Fibroblast of lung (primary cell): Measurements from ENCODE around the gene SLIT1. TPM values are rescaled to one million over a fixed set of nuclear protein-coding genes. Genes with fewer than 3 reads are reported as not detected.

Experiments used
- DNase-seq, 2 donors: peaks; one replicate each; pipeline versions ENCODE4 v3.0.0 to v3.0.0-alpha.2; 2010; ENCODE audit warnings: low read depth in 2 of 2
- H2AFZ ChIP-seq: 2 replicates; pipeline ENCODE4 v1.5.1; 2012; ENCODE audit warnings: low read length, control low read depth, inconsistent platforms
- H3K27ac ChIP-seq: 2 replicates; pipeline ENCODE4 v1.5.1; 2011; ENCODE audit warnings: low read length, control low read depth; ENCODE audit not compliant: insufficient read depth
- H3K27me3 ChIP-seq: 2 replicates; pipeline ENCODE4 v1.5.1; 2011; ENCODE audit warnings: mild to moderate bottlenecking, low read length; ENCODE audit not compliant: control insufficient read depth, insufficient read depth
- H3K36me3 ChIP-seq: 2 replicates; pipeline ENCODE4 v1.5.1; 2011; ENCODE audit warnings: low read length; ENCODE audit not compliant: control insufficient read depth, insufficient read depth
- H3K4me1 ChIP-seq: 2 replicates; pipeline ENCODE4 v1.5.1; 2011; ENCODE audit warnings: low read length; ENCODE audit not compliant: control insufficient read depth, insufficient read depth; ENCODE audit errors: extremely low read depth
- H3K4me2 ChIP-seq: 2 replicates; pipeline ENCODE4 v1.5.1; 2011; ENCODE audit warnings: low read length, control low read depth; ENCODE audit not compliant: insufficient read depth; ENCODE audit errors: extremely low read depth
- H3K4me3 ChIP-seq, 4 experiments: fragments of 200-600 bp in 1 of 4; sonication (generic) in 1 of 4; replicated peaks in 1 of 4; 2 replicates each; pipeline ENCODE4 v1.5.1; 2011 to 2016; ENCODE audit warnings: low read length in 4 of 4, low read depth in 3 of 4, mild to moderate bottlenecking in 3 of 4, control low read depth in 2 of 4, inconsistent platforms in 1 of 4, mixed read lengths in 1 of 4; ENCODE audit not compliant: insufficient read depth in 1 of 4; ENCODE audit errors: control extremely low read depth in 1 of 4
- H3K79me2 ChIP-seq: 2 replicates; pipeline ENCODE4 v1.5.1; 2012; ENCODE audit warnings: mild to moderate bottlenecking, low read length, inconsistent platforms; ENCODE audit not compliant: control insufficient read depth, insufficient read depth
- H3K9ac ChIP-seq: 2 replicates; pipeline ENCODE4 v1.5.1; 2011; ENCODE audit warnings: mild to moderate bottlenecking, low read length, control low read depth; ENCODE audit not compliant: insufficient read depth
- H3K9me3 ChIP-seq: 2 replicates; pipeline ENCODE4 v1.5.1; 2012; ENCODE audit warnings: low read depth, low read length; ENCODE audit not compliant: control insufficient read depth, insufficient read depth
- H4K20me1 ChIP-seq: 2 replicates; pipeline ENCODE4 v1.5.1; 2011; ENCODE audit warnings: low read length; ENCODE audit not compliant: control insufficient read depth, insufficient read depth; ENCODE audit errors: extremely low read depth
- EZH2 ChIP-seq: IDR thresholded peaks from 2 replicates; pipeline ENCODE4 v1.5.1; 2012; ENCODE audit warnings: low read length, control low read depth, mild to moderate bottlenecking; ENCODE audit errors: missing control alignments
- polyA plus RNA-seq, 2 donors: library from polyadenylated mRNA; depleted of rRNA in 1 of 2; stranded (reverse) in 1 of 2; unstranded in 1 of 2; fragments of >200 nt; gene quantifications; 2 replicates each; pipeline ENCODE4 v1.2.1, GENCODE V29; 2011 to 2012; ENCODE audit warnings: missing spikeins in 1 of 2
- total RNA-seq: library from RNA; depleted of rRNA; stranded (reverse); fragments of >200 nt; gene quantifications from 2 replicates; pipeline ENCODE4 v1.2.1, GENCODE V29; 2014
- TF ChIP-seq, protein P1 (sequence below), 2 donors: IDR thresholded peaks in 1 of 2; conservative IDR thresholded peaks in 1 of 2; 1 replicate in 1 of 2; 2 replicates in 1 of 2; pipeline ENCODE4 v1.5.1; 2011 to 2012; ENCODE audit warnings: low read length in 2 of 2, control low read depth in 1 of 2, inconsistent platforms in 1 of 2, low read depth in 1 of 2, mild to moderate bottlenecking in 1 of 2

The SLIT1 gene
- total and polyA plus RNA-seq, 2 donors (not counting 1 experiment from before 2014, with no cell fraction given): 0.02 to 0.17 TPM

DNA sequence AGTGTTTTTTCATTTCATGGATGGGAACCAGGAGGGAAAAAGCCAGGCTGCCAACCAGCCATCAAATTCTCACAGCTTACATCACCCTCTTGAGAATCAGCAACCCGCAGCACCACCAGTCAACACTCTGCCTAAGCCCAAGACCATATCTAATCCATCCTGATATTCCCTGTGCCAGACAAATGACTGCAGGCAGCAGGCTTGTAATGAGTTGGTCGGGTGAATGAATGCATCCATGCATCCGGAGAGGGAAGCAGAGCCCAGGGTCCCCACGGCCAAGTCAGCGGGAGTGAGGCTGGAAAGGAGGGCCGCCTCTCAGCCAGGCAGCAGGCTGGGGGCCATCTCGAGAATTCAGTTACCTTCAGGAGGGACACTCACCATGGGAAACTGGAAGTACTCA, 46.9 kb downstream of the SLIT1 start:
- no peak overlapping the region for H3K27ac ChIP-seq
- no peak for TF ChIP-seq EZH2

DNA sequence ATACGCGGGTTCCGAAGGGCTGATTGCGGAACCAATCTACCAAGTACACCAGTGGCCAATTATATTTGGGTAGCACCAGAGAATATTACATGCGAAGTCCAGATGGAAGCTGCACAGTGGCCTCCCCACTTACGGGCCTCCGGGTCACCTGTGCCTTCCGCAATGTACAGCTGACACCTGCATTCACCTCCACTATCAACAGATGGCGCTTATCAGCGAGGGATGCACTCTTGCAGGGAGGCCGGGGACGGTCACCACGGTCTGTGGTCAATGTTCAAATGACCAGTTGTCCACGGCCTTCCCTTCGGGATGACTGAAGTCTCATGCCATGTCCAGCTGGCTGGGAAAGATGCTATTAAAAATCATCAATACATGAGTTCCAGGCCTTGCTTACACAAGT, 47.6 kb downstream of the SLIT1 start:
- H3K36me3 ChIP-seq: no peaks in the 10 kb centered on the region
- no peak for DNase-seq
- no peak overlapping the region for H3K4me2 ChIP-seq
- no peaks in the 10 kb centered on the region for H4K20me1 ChIP-seq
- no peaks in the 10 kb centered on the region for H3K79me2 ChIP-seq
- no peaks in the 10 kb centered on the region for H3K4me1 ChIP-seq
- no peak overlapping the region for H3K9ac ChIP-seq
- no peak overlapping the region for H3K27ac ChIP-seq
- peaks cover 18% of the 10 kb centered on the region for H3K27me3 ChIP-seq
- H3K9me3 ChIP-seq: no peaks in the 10 kb centered on the region
- TF ChIP-seq, protein P1, sequence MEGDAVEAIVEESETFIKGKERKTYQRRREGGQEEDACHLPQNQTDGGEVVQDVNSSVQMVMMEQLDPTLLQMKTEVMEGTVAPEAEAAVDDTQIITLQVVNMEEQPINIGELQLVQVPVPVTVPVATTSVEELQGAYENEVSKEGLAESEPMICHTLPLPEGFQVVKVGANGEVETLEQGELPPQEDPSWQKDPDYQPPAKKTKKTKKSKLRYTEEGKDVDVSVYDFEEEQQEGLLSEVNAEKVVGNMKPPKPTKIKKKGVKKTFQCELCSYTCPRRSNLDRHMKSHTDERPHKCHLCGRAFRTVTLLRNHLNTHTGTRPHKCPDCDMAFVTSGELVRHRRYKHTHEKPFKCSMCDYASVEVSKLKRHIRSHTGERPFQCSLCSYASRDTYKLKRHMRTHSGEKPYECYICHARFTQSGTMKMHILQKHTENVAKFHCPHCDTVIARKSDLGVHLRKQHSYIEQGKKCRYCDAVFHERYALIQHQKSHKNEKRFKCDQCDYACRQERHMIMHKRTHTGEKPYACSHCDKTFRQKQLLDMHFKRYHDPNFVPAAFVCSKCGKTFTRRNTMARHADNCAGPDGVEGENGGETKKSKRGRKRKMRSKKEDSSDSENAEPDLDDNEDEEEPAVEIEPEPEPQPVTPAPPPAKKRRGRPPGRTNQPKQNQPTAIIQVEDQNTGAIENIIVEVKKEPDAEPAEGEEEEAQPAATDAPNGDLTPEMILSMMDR (conservative IDR thresholded peaks at IDR 0.05 in 1 of 2, IDR thresholded peaks at IDR 0.05 in 1 of 2; ENCODE audit: low read depth in 1 of 2, low read length in 2 of 2): no peak
- TF ChIP-seq EZH2: no peak
- H3K4me3 ChIP-seq: no peak overlapping the region
- no peak overlapping the region for H2AFZ ChIP-seq

More for the DNA sequence above, 46.9 kb downstream of the SLIT1 start:
- no peak for DNase-seq
- Histone ChIP-seq H3K4me1 (no peaks in the 10 kb centered on the region), H3K9me3 (no peaks in the 10 kb centered on the region), H2AFZ (no peak overlapping the region), H4K20me1 (no peaks in the 10 kb centered on the region), H3K4me3 (no peak overlapping the region), H3K4me2 (no peak overlapping the region), H3K36me3 (no peaks in the 10 kb centered on the region), H3K27me3 (peaks cover 18% of the 10 kb centered on the region), H3K9ac (no peak overlapping the region), H3K79me2 (no peaks in the 10 kb centered on the region)

DNA sequence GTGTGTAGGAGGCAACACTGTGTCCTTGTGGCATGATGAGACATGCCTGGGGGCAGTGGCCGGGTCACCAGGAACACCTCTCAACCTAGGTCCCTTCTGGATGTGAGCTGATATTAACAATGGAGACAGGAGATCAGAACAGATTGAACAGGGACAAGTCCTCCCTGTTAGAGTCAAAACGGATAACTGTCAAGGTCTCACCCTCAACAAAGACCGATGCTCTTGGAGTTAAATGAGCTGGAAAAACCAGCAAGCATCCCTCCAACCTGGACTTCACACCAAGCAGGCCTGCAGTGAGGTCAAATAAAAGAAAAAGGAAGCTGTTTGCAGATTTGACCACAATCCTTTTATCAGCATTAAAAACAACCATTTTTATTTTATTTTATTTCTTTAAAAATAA, 49.0 kb downstream of the SLIT1 start:
- Histone ChIP-seq H3K4me1 (no peaks in the 10 kb centered on the region), H3K27ac (no peak overlapping the region), H3K9me3 (no peaks in the 10 kb centered on the region), H2AFZ (no peak overlapping the region), H3K36me3 (no peaks in the 10 kb centered on the region), H3K4me3 (no peak overlapping the region), H3K79me2 (no peaks in the 10 kb centered on the region), H3K9ac (no peak overlapping the region), H4K20me1 (no peaks in the 10 kb centered on the region), H3K27me3 (peaks cover 15% of the 10 kb centered on the region), H3K4me2 (no peak overlapping the region)
- DNase-seq: no peak
- TF ChIP-seq, protein P1 (conservative IDR thresholded peaks at IDR 0.05 in 1 of 2, IDR thresholded peaks at IDR 0.05 in 1 of 2; ENCODE audit: low read depth in 1 of 2, low read length in 2 of 2): no peak
- no peak for TF ChIP-seq EZH2
